Sigmoid colon (tissue), 3 donors: ENCODE measurements around the gene CACNA2D3.

Experiments used
- CTCF ChIP-seq, 4 experiments: fragments of 450-650 bp in 3 of 4; fragments of 200-600 bp in 1 of 4; IDR thresholded peaks; one replicate each; pipeline ENCODE4 v1.5.1; 2016 to 2019; ENCODE audit warnings: antibody characterized with exemption in 4 of 4, mild to moderate bottlenecking in 3 of 4, moderate library complexity in 2 of 4
- POLR2A ChIP-seq, 2 donors: fragments of 450-650 bp; IDR thresholded peaks; one replicate each; pipeline ENCODE4 v1.6.1; 2016; ENCODE audit warnings: antibody characterized with exemption in 2 of 2, mild to moderate bottlenecking in 2 of 2, moderate library complexity in 2 of 2

- no peak for TF ChIP-seq CTCF (IDR thresholded peaks at IDR 0.05)
- TF ChIP-seq POLR2A (IDR thresholded peaks at IDR 0.05) = no peak
These were observed 871.8 kb downstream of the CACNA2D3 start for GRCh38 chr3:54994111-54994513.
